ENCODE results near the gene ZNF862. TPM values are rescaled to one million over a fixed set of nuclear protein-coding genes. Genes with fewer than 3 reads are reported as not detected.

The ZNF862 gene
- total RNA-seq, 4 donors from 2014 or later: 2.9 to 10.7 (median 7.0) TPM

- Histone ChIP-seq H3K9me3 (no peaks in the 10 kb centered on the region), H3K4me1 (no peaks in the 10 kb centered on the region), H3K36me3 (peaks cover 0 to 22% of the 10 kb centered on the region in 2 donors), H3K27me3 (no peaks in the 10 kb centered on the region), H3K27ac (no peak overlapping the region), H3K4me3 (no peak overlapping the region)
- intact Hi-C loops (cut with DNase I; ENCODE audit: low total_unique reads): no loop called here
- no peak for TF ChIP-seq POLR2A (IDR thresholded peaks at IDR 0.05)
- no peak for TF ChIP-seq CTCF (IDR thresholded peaks at IDR 0.05 in 4 of 5, conservative IDR thresholded peaks at IDR 0.05 in 1 of 5)
- no peak for DNase-seq
- in situ Hi-C loops (cut with MboI; ENCODE audit: low sequenced_read_pairs in 4 of 4): no loop called here
- ATAC-seq: no peak
Measured at GRCh38 chr7:149866779-149867447, 28.7 kb downstream of the ZNF862 start.

- Histone ChIP-seq H3K9me3 (no peaks in the 10 kb centered on the region), H3K4me3 (no peak overlapping the region), H3K36me3 (peaks cover 0 to 16% of the 10 kb centered on the region in 2 donors), H3K4me1 (peaks cover 5 to 6% of the 10 kb centered on the region in 2 donors), H3K27me3 (no peaks in the 10 kb centered on the region), H3K27ac (no peak overlapping the region)
- TF ChIP-seq POLR2A (IDR thresholded peaks at IDR 0.05) (no peak), CTCF (IDR thresholded peaks at IDR 0.05 in 4 of 5, conservative IDR thresholded peaks at IDR 0.05 in 1 of 5) (no peak)
- intact Hi-C loops (cut with DNase I; ENCODE audit: low total_unique reads) (no loop called here), in situ Hi-C loops (cut with MboI; ENCODE audit: low sequenced_read_pairs in 4 of 4) (no loop called here)
- DNase-seq (no peak), ATAC-seq (no peak)
Measured at GRCh38 chr7:149867762-149868622, 29.8 kb downstream of the ZNF862 start.

- H3K4me3 ChIP-seq: no peak overlapping the region
- no peaks in the 10 kb centered on the region for H3K27me3 ChIP-seq
- H3K27ac ChIP-seq: no peak overlapping the region
- H3K4me1 ChIP-seq: peaks cover 5 to 7% of the 10 kb centered on the region in 2 donors
- no peak for DNase-seq
- no peaks in the 10 kb centered on the region for H3K9me3 ChIP-seq
- H3K36me3 ChIP-seq: peaks cover 0 to 8% of the 10 kb centered on the region in 2 donors
- in situ Hi-C loops (cut with MboI; ENCODE audit: low sequenced_read_pairs in 4 of 4) (no loop called here), intact Hi-C loops (cut with DNase I; ENCODE audit: low total_unique reads) (no loop called here)
- TF ChIP-seq CTCF (IDR thresholded peaks at IDR 0.05 in 4 of 5, conservative IDR thresholded peaks at IDR 0.05 in 1 of 5) (no peak), POLR2A (IDR thresholded peaks at IDR 0.05) (no peak)
- ATAC-seq: no peak
Measured at GRCh38 chr7:149868623-149869290, 30.6 kb downstream of the ZNF862 start.

- in situ Hi-C loops (cut with MboI; ENCODE audit: low sequenced_read_pairs in 4 of 4): no loop called here
- intact Hi-C loops (cut with DNase I; ENCODE audit: low total_unique reads): no loop called here
- Histone ChIP-seq H3K4me3 (no peak overlapping the region), H3K9me3 (no peaks in the 10 kb centered on the region), H3K4me1 (peaks cover 8 to 11% of the 10 kb centered on the region in 2 donors), H3K36me3 (peaks cover 0 to 4% of the 10 kb centered on the region in 2 donors), H3K27me3 (no peaks in the 10 kb centered on the region), H3K27ac (no peak overlapping the region)
- DNase-seq (no peak), ATAC-seq (no peak)
- TF ChIP-seq POLR2A (IDR thresholded peaks at IDR 0.05) (no peak), CTCF (IDR thresholded peaks at IDR 0.05 in 4 of 5, conservative IDR thresholded peaks at IDR 0.05 in 1 of 5) (no peak)
Measured at GRCh38 chr7:149869291-149869650, 31.1 kb downstream of the ZNF862 start.
